Amygdala (tissue), 56 donors: ENCODE results near the gene CHCHD6.

Source experiments
- DNase-seq, 56 donors: peaks; one replicate each; lab custom pipeline; 2025; lab: John Stamatoyannopoulos, UW

Gene CHCHD6

DNA sequence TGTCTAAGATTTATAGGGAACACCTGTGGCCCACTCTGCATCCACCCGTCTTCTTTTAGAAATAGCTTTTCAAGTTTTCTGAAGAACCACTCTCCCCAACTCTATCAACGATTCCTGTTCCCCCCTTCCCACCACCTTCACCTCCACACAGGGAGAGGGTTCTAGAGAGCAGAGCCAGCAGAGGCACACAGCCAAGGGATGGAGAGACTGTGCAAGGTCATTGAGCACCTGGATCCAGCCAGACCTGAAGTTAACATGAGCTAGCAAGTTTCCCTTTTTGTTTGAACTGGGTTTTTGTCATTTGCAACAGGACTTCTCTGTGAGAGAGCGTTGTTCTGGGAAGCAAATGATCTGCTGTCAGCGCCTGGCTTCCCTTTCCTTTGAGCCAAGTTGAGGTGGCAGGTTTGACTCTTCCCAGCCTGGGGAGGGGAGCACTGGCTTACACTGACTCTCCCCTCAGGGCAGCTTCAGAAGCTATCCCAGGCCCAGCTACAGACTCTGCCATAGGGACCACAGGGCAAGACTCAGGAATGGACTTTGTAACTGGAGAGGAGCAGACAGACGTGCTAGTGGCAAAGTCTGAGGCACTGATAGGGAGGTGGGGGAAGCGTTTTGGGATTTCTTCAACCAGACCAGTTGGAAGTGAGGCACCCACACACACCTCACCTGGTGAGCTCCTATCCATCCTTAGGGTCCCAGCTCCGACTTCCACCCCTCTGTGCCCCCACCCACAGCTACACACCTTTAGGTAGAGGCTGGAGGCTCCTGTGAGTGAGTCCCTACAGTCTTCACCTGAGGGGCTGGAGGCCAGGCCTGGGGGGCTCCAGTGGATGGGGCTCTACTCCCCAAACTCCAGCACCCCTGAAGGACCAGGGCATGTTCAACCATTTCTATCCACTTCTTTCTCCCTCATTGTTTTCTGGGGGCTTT is 259.5 kb downstream of the CHCHD6 start:
- DNase-seq = no peak

DNA sequence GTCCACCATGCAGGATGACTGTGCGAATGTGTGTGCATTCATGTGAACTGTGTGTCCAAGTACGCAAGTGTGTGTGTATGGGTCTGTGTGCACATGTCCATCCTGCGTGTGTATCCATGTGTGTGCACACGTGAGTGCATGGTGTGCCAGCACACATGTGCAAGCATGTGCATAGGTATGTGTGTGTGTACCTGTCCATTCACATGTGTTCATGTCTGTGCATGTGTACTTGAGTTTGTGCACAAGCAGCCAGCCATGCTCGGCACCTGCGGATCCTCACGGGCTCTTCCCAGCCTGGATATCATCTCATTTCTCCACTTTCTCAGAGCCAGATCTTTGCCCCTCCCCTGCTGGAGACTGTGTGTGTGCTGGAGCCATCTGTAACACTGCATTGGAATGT is 260.2 kb downstream of the CHCHD6 start:
- no peak for DNase-seq

DNA sequence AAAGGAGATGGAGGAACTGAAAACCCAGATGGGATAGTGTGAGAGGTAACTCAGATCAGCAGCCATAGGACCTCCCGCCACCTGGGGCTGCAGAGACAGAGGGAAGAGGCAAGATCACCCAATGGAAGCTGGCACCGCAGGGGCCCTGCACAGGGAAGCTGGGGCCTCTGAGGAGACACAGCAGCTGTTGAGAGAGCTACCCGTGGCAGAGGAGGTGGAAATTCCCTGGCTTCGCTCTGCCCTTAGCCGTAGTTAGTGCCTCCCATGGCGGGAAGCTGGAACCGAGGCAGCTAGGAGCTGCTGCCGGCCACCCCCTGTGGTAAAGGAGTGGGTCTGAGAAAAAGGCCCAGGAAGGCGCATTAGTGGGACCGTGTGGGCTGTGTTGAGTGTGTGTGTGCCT is 260.9 kb downstream of the CHCHD6 start:
- no peak for DNase-seq

DNA sequence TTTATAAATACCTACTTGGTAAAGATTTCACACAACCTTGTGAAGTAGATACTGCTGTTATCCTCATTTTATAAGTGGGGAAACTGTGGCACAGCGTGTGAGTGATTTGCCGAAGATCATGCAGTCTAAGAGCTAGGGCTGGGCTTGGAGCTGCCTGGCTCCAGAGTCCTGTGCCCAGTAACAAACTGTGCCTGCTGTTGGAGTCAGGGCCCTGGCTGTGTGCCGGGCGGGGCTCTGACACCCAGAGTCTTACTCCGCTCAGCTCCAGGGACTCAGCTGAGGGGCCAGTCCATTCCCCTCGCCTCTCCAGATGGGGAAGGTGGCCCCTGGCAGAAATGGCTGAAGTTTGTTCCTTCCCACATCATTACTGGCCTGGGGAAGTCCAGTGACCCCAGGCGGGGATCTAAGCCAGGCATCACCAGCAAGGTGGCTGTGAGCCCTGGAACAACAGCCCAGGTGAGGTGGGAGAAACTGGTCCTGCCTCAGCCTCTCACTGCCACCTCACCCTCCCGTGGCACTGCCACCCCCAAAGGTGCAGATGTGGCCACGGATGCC is 261.6 kb downstream of the CHCHD6 start:
- DNase-seq = no peak

DNA sequence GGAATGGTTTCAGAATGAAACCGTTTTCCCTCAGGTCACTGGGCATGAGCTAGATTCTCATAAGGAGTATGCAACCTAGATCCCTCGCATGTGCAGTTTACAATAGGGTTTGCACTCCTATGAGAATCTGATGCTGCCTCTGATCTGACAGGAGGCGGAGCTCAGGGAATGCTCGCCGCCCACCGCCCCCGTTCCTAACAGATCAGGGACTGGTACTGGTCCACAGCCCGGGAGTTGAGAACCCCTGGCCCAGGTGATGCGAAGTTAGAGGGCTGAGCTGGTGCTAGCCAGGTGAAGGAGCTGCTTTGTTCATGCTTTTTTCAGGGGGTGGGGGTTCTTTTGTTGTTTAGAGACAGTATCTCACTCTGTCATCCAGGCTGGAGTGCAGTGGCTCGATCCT is 263.3 kb downstream of the CHCHD6 start:
- DNase-seq = no peak

DNA sequence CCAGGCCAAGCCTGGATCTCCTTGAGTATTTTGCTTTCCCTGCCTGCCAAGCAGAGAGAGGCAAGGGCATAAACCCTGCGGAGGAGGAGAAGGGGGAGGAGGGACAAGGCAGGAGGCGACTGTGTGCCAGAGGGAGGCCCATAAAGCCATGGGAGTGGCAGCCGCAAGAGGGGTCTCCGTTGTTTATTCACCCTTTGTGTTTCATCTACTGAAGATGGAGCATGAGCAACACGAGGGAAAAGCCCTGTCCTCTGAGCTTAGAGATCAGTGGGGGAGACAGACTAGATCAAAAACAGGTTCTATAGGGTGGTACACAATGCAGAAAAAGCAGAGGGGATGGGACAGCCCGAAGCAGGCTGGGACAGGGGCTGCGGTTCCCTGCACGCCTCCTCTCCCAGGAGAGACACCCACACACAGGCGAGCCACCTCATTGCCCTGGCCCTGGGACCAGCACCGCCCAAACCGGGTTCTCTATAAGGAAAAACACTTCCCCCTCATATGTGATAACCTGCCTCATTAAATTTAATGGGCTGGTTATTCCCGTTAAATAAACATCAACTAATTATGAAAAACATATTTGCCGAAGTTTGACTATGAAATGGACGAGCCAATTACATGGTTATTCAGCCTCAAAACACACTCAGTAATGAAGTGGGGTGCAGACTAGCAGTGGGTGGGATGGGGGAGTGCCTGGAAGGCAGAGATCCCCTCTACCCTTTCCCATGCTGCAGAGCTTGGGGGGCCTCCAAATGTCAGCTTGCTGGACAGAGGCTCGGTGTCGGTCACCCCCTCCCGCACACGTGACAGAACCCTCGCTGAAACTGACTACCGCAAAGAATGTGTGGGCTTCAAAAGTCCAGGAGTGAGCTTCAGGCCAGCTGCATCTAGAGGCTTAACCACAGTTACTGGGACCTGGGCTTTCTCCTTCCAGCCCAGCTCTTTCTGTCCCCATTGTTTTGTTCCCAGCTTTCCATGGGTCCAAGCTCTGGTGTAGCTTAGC is 264.7 kb downstream of the CHCHD6 start:
- no peak for DNase-seq

DNA sequence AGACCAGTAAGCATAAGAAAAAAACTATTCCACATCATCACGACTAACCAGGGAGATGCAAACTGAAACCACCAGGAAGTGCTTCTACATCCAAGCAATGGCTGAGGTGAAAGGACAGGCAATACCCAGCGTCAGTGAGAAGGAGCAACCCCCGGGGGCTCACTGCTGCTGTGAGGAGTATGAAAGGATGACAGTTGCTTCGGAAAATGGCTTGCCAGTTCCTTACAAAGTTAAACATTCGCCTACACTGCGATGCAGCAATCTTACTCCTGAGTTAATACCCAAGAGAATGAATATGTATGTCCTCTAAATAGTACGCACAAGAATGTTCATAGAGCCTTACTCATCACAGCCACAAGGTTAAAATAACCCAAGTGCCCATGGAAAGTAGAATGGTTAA is 265.5 kb downstream of the CHCHD6 start:
- no peak for DNase-seq

DNA sequence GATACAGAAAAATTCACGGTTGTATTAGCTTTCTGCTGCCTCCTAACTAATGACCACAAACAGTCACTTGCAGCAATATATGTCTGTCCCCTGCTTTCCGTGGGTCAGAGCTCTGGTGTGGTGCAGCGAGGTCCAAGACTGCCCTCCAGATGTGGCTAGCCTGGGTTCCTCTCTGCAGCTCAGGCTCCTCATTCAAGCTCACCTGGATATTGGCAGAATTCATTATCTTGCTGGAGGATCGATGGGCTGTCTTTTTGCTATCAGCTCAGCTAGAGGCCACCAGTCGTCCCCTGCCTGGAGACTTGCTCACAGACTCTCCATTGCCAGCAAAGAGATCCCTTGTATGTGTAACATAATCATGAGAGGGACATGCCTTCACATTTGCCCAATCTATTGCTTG is 266.1 kb downstream of the CHCHD6 start:
- no peak for DNase-seq

DNA sequence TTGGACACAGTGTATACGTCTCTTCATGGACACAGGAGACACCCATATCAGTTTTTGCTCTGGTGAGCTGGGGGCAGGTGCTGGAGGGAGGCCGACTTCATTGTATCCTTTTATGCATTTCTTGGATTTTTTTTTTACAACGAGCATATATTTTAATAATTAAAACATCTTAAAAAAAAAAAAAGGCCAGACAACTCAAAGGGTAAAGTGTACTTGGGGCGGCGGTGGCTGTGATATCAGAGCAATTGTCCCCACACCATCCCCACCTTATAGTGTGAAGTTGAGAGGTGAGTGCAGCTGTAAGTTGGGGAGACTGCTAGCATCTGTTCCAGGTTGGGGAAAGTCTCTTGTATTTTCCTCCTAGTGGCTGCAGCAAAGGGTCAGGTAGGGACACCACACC is 266.9 kb downstream of the CHCHD6 start:
- no peak for DNase-seq

DNA sequence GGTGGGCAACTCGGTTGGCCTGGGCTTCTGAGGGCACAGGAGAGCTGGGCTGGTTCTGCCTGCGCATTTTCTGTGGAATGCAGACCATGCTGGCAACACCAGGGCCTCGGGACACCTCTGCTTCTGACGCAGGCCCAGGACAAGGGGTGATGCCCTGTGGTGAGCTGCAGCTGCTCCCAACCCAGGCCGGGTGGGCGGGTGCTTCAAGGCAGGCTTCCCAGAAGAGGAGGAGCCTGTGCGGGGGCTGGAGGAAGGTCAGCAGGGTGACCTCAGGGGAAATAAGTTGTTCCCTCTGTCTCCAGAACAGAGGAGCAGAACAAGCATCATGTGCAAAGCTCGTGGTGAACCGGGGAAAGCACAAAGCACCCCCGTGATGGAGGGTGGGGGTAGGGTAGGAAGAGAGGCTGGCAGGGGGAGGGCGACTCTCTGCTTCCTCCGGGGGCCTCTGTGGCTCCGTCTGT is 267.9 kb downstream of the CHCHD6 start:
- DNase-seq = peak in 25 of 56 donors; percentile 14 to 73 (median 28)

DNA sequence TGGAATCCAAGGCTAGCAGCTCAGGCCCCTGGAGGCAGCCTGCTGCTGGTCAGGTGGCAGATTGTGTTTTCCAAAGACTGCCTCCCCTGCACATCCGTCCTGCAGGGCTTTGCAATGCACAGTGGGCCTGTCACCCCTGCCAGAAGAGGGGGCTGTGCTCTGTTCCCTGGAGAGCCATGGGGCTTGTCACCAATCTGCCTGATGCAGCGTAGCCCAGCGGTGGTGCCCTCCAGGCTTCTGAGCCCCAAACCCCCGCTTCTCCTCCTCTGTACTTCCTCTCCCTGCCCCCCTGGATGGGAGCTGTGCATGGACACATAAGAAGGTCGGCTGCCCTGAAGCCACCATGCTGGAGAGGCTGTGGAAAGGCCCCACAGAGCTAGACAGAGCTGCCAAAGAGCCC is 268.8 kb downstream of the CHCHD6 start:
- DNase-seq = no peak

DNA sequence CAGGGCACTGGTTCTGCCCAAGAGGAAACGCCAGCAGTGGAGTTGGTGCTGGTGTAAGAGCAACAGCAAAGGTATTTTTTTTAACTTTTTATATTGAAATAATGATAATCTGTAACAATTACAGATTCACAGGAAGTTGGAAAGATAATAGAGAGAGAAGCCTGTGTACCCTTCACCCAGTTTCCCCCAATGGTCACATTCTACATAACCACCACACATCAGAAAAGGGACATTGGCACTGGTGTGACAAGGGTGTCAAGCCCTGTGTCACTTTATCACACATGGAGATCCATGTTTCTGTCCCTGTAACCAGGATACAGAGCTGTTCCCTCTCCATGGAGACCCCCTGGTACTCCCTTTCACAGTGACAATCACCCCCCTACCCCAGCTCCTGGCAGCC is 269.8 kb downstream of the CHCHD6 start:
- no peak for DNase-seq

DNA sequence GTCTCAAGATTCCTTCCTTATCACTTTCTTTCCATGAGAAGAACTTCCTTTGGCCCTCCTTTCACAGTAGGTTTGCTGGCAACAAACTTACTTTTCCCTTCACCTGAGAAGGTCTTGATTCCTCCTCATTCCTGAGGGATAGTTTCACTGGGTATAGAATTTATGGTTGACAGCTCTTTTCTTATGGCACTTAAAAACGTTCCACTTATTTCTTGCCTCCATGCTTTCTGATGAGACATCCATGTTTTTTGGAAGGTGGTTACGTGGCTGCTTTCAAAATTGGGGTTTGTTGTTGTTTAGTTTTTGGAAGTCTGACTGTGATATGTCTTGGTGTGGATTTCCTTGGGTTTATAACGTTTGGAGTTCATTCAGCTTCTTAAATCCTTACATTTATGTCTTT is 270.7 kb downstream of the CHCHD6 start:
- no peak for DNase-seq

DNA sequence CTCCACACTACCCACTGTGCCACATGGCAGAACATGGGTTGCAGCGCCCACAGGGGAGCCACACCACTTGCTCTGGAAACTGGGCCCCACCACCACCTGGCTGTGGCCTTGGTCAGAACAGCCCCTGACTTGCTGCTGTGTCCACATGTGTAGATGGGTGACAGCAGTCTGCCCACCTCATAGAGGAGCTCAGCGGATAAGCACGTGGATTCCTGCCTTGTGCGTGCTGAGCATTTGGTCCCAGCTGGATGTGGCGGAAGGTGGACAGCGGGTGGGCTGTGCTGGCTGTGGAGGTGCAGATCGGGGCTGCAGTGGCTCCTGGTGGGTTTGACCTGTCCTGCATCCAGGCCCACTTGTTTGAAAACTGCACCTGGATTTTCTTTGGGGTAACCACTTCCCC is 272.9 kb downstream of the CHCHD6 start:
- no peak for DNase-seq

DNA sequence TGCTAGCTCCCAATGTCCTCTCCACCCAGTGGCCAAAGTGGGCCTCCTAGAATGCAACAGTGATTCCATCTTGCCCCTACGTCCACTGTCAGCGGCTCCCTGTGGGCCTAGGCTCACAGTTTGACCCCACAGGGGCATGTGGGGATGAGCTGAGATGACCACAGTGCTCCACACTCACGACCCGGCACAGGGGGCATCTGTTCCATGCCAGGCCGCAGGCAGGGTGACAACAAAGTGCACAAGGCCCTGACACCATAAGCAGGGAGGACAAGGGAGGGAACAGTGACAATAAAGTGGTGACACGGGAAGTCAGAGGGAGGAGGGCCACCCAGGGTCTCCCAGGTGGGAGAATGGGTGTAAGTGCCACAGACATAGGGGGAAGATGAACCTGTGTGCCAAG is 273.8 kb downstream of the CHCHD6 start:
- no peak for DNase-seq

DNA sequence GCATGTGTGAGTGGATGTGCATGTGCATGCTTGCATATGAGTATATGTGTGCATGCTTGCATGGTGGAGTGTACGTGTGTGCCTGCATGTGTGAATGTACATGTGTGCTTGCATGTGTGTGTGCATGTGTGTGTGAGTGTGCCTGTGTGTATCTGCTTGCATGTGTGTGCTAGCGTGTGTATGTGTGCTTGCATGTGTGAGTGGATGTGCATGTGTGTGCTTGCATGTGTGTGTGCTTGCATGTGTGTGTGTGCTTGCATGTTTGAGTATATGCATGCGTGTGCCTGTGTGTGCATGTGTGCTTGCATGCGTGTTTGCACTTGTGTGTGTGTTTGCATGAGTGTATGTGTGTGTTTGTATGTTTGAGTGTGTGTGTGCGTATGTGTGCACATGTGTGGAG is 274.3 kb downstream of the CHCHD6 start:
- no peak for DNase-seq

DNA sequence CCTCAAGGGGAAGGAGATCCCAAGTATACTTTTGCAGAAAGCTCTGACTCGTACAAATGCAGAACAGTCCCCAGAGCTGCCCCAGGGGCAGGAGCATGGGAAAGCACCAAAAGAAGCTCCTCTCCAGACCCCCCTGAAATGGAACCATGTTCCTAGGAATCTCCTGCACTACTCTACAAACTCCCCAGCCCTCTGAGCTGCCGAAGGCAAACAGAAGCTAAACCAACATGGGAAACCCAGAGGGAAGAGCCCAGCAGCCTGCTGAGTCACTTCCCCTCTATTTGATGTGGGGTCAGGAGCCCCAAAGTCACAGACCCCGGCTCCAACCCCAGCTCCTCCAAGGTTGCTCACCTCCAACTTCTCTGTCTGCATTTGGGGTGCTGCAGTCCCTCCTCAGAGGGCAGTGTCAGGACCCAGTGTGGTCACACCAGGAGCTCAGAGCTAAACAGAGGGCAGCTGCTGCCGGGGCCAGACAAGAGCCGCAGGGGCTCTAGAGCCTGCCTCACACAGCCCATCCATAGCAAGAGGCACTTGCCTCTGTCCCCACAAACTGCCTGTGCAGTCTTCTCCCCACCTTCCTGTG is 275.1 kb downstream of the CHCHD6 start:
- no peak for DNase-seq

DNA sequence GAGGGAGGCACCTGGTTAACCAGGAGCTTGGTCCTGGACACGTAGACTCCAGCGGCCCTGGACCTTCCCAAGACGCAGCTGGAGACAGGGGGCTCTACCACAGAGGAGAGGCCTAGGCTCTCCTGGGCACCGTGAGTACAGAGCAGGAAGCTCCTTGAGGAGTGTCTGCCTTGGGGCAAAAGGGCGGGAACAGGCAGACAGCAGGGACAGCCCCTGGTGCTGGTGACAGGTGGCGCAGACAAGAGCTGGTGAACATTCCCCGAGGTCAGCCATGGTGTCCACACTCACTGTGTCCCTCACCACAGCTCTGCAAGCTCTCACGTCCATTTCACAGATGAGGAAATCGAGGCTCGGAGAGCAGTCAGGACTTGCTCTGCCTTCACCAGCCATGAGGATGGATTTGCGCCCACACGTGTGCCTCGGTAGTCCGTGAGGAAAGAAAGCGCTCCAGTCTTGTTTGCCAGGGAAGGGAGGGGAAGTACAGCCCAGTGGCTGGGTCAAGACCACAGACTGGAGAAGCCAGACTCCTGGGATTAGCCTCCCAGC is 276.3 kb downstream of the CHCHD6 start:
- DNase-seq = no peak

DNA sequence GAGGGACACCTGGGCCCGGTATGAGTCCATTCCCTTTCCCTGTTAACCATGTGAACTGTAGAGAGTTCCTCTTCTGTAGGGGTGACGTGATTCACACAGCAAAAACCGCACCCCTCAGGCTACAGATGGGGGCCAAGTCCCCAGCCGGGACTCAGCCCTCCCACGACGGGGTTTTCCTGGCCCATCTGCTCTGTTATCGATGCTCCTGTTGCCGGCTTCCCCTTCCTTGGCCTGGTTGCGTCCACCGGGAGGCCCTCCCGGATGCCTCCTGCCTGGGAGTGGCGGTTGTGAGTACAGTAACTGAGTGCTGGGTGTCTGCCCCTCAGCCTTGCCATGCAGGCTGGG is 278.1 kb downstream of the CHCHD6 start:
- DNase-seq = peak in 1 of 56 donors; percentile 56

DNA sequence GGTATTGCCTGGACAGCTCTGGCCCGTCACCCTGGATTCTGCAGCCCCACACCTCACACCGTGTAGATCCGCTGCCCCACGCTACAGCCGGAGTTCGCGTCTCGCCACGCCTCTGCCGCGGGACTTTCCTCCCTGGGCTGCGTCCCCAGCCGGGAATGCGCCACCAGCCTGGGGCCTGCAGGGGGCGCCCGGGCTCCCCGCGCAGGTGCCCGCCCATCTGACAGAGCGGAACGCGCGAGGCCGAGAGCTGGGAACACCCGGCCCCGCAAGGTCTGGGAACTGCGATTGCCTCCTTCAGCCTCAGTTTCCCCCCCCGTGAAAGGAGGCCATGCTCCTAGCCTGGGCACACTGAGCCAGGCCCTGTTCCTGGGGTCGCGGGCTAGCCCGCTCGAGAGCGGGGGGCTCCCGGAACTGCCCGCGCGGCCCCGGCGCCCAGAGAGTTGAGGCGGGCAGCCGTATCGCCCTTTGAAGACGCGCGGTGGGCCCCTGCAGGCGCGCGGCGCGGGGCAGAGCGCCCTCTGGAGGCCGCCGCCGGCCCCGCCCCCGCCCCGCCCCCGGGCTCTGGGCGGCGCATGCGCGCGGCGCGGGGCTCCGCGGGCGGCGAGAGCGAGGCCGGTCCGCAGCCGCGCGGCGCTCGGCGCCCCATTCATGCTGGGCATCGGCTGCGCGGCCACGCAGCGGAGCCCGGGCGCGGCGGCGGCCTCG is 278.6 kb downstream of the CHCHD6 start, which contains the start of gene PLXNA1:
TSS of gene PLXNA1 (plus strand) at position 645 of the 705 bp plus-strand sequence. CDS start 5,479 bp downstream, outside the sequence.
- peak in 43 of 56 donors; percentile 22 to 88 (median 60) for DNase-seq
